GM20431 (cell line): ENCODE data around the gene ATP5PO.

Source experiments
- in situ Hi-C: fragments of 300-500 bp; cut with MseI, MboI; formaldehyde crosslinking; loops from one replicate; pipeline ENCODE4 v1.15.0; 2020; ENCODE audit warnings: low sequenced_read_pairs; ENCODE audit not compliant: unreplicated experiment

The ATP5PO gene

GRCh38 chr21:33854604-33855003, 61.0 kb downstream of the ATP5PO start:
- in situ Hi-C loops: no loop called here
